C4-2B (cell line): Measurements from ENCODE around the gene ZNF445.
"Not testable (repeated sequence)": the region's sequence is repeated elsewhere in the genome, so short reads cannot be mapped to it uniquely, and the experiment has no call there.

Experiments used
- CTCF ChIP-seq: fragments of 450-650 bp; conservative IDR thresholded peaks from 2 replicates; pipeline ENCODE4 v1.5.1; 2017; ENCODE audit warnings: mild to moderate bottlenecking
- ZFX ChIP-seq: fragments of 450-650 bp; IDR thresholded peaks from 2 replicates; pipeline ENCODE4 v1.6.1; 2017

DNA sequence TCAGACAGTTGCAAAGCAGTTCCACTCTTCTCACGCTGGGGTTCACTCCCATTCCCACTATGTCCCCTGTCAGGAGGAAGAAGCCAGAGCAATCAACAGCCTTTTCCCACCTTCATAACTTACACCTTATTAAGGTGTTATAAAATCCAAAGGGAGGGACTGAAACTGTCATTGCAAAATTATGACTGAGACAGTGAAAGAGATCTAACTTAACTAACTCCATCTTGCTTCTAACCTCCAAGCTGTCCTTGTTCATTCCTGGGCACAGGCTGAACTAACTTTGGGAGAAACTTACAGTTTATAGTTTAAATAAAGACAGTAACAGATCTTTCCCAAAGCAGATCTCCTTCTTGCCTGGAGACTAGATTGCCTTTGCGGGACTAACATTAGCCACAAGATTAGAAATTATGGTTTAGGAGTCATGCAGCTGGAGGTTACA lies 9.4 kb downstream of the ZNF445 start:
- not testable (repeated sequence) for TF ChIP-seq CTCF, ZFX
